HepG2 (cell line): ENCODE data around the gene NAA15. TPM values are rescaled to one million over a fixed set of nuclear protein-coding genes. Genes with fewer than 3 reads are reported as not detected.

Experiments used
- CBX2 ChIP-seq, 2 experiments: fragments of 200-600 bp in 1 of 2; sonication (generic); formaldehyde crosslinking in 1 of 2; IDR thresholded peaks; 2 replicates each; pipeline versions ENCODE4 v1.7.0 to v1.8.1; 2018 to 2022; ENCODE audit warnings: low read depth in 2 of 2, low read length in 1 of 2, mild to moderate bottlenecking in 1 of 2, missing genetic modification reagents in 1 of 2
- DPF2 ChIP-seq: sonication (generic); formaldehyde crosslinking; IDR thresholded peaks from 2 replicates; pipeline ENCODE4 v1.4.0; 2020; ENCODE audit warnings: mild to moderate bottlenecking, low read depth, missing genetic modification reagents, borderline replicate concordance
- DZIP1 ChIP-seq: sonication (generic); formaldehyde crosslinking; IDR thresholded peaks from 2 replicates; pipeline ENCODE4 v1.5.0; 2020; ENCODE audit warnings: mild to moderate bottlenecking, missing genetic modification reagents
- GTF3A ChIP-seq: sonication (generic); formaldehyde crosslinking; conservative IDR thresholded peaks from 2 replicates; pipeline ENCODE4 v1.4.0; 2020; ENCODE audit warnings: mild to moderate bottlenecking, missing genetic modification reagents
- HMGXB3 ChIP-seq: sonication (generic); formaldehyde crosslinking; IDR thresholded peaks from 2 replicates; pipeline ENCODE4 v1.4.0; 2020; ENCODE audit warnings: missing genetic modification reagents, borderline replicate concordance
- HOXA9 ChIP-seq: sonication (generic); formaldehyde crosslinking; IDR thresholded peaks from 2 replicates; pipeline ENCODE4 v1.8.1; 2022; ENCODE audit warnings: missing genetic modification reagents, mild to moderate bottlenecking, moderate library complexity, borderline replicate concordance
- MXD4 ChIP-seq: IDR thresholded peaks from 2 replicates; pipeline ENCODE4 v1.6.1; 2016; ENCODE audit warnings: mild to moderate bottlenecking, missing biosample characterization, missing genetic modification reagents
- NFE2 ChIP-seq: sonication (generic); formaldehyde crosslinking; IDR thresholded peaks from 2 replicates; pipeline ENCODE4 v1.4.0; 2020; ENCODE audit warnings: missing genetic modification reagents
- NFRKB ChIP-seq: fragments of 450-650 bp; IDR thresholded peaks from 2 replicates; pipeline ENCODE4 v1.6.1; 2017
- SP2 ChIP-seq: sonication (generic); formaldehyde crosslinking; IDR thresholded peaks from 2 replicates; pipeline ENCODE4 v1.5.1; 2020; ENCODE audit warnings: mild to moderate bottlenecking, missing genetic modification reagents
- TAF15 ChIP-seq: fragments of 200-400 bp; formaldehyde crosslinking; IDR thresholded peaks from one replicate; pipeline ENCODE4 v1.6.1; 2018; ENCODE audit warnings: mild to moderate bottlenecking, low read depth, low read length; ENCODE audit not compliant: poor library complexity, severe bottlenecking
- TBL1XR1 ChIP-seq: fragments of 150-350 bp; IDR thresholded peaks from 2 replicates; pipeline ENCODE4 v1.6.1; 2014; ENCODE audit warnings: borderline replicate concordance, low read length; ENCODE audit not compliant: partially characterized antibody
- ZNF580 ChIP-seq: IDR thresholded peaks from 2 replicates; pipeline ENCODE4 v1.6.1; 2016; ENCODE audit warnings: low read depth, borderline replicate concordance
- ZNF660 ChIP-seq: sonication (generic); formaldehyde crosslinking; IDR thresholded peaks from 2 replicates; pipeline ENCODE4 v1.5.1; 2020; ENCODE audit warnings: mild to moderate bottlenecking, low read depth, missing genetic modification reagents, borderline replicate concordance
- ZNF720 ChIP-seq: sonication (generic); formaldehyde crosslinking; IDR thresholded peaks from 2 replicates; pipeline ENCODE4 v1.4.0; 2020; ENCODE audit warnings: missing genetic modification reagents
- ZSCAN9 ChIP-seq: IDR thresholded peaks from 2 replicates; pipeline ENCODE4 v1.6.1; 2016; ENCODE audit warnings: borderline replicate concordance
- polyA plus RNA-seq, 8 experiments: library from polyadenylated mRNA; depleted of rRNA in 3 of 8; stranded (reverse) in 7 of 8; unstranded in 1 of 8; fragments of >200 nt; fragmentation: Illumina TruSeq in 4 of 8; extraction: Trizol in 4 of 8; gene quantifications; 2 replicates each; pipeline versions ENCODE4 v1.2.1 to v1.2.3, GENCODE V29; 2011 to 2016; ENCODE audit warnings: low read depth in 4 of 8, missing spikeins in 1 of 8, mixed read lengths in 1 of 8; ENCODE audit not compliant: insufficient read depth in 1 of 8
- total RNA-seq, 5 experiments: library from RNA; depleted of rRNA; stranded (reverse); fragments of >200 nt; fragmentation: Illumina TruSeq; extraction: Trizol; gene quantifications; 2 replicates each; pipeline ENCODE4 v1.2.3, GENCODE V29; 2016; ENCODE audit warnings: low read depth in 1 of 5
- TF ChIP-seq, protein P1 (sequence below): sonication (generic); formaldehyde crosslinking; IDR thresholded peaks from 2 replicates; pipeline ENCODE4 v1.9.0; 2022; ENCODE audit warnings: missing genetic modification reagents, mild to moderate bottlenecking, borderline replicate concordance

Gene NAA15
- total and polyA plus RNA-seq, 2 of the 13 experiments (the other 11 are each of a cell fraction or from before 2014, with no cell fraction given), result 6.2 to 50.2 TPM

GRCh38 chr4:139301113-139301820, at the start of gene NAA15 (continued):
- TF ChIP-seq HOXA9 (CRISPR knock-in tag), result no peak
- TF ChIP-seq ZNF660 (CRISPR knock-in tag), result no peak
- peak; percentile 68; the same call in 1 of the 2 replicates for TF ChIP-seq NFRKB
- TF ChIP-seq ZNF580 (CRISPR knock-in tag), result peak; percentile 78; the same call in 1 of the 2 replicates
- TF ChIP-seq SP2, result peak; percentile 78
- TF ChIP-seq CBX2 (IDR thresholded peaks at IDR 0.05; ENCODE audit: low read depth, low read length), result no peak
- no peak for TF ChIP-seq CBX2 (CRISPR knock-in tag; IDR thresholded peaks at IDR 0.05; ENCODE audit: low read depth)
- no peak for TF ChIP-seq NFE2
- TF ChIP-seq DPF2 (CRISPR knock-in tag), result no peak
- no peak for TF ChIP-seq TAF15
- peak; percentile 81; the same call in 1 of the 2 replicates for TF ChIP-seq MXD4 (CRISPR knock-in tag)
- TF ChIP-seq ZSCAN9 (CRISPR knock-in tag), result peak; percentile 90; the same call in 1 of the 2 replicates
- no peak for TF ChIP-seq ZNF720 (CRISPR knock-in tag)
- TF ChIP-seq, protein P1, sequence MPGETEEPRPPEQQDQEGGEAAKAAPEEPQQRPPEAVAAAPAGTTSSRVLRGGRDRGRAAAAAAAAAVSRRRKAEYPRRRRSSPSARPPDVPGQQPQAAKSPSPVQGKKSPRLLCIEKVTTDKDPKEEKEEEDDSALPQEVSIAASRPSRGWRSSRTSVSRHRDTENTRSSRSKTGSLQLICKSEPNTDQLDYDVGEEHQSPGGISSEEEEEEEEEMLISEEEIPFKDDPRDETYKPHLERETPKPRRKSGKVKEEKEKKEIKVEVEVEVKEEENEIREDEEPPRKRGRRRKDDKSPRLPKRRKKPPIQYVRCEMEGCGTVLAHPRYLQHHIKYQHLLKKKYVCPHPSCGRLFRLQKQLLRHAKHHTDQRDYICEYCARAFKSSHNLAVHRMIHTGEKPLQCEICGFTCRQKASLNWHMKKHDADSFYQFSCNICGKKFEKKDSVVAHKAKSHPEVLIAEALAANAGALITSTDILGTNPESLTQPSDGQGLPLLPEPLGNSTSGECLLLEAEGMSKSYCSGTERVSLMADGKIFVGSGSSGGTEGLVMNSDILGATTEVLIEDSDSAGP (CRISPR knock-in tag), result peak; percentile 82; the same call in 1 of the 2 replicates
- TF ChIP-seq GTF3A (CRISPR knock-in tag), result no peak
- TF ChIP-seq DZIP1, result peak; percentile 63; the same call in 1 of the 2 replicates
- peak; percentile 81; the same call in 1 of the 2 replicates for TF ChIP-seq HMGXB3 (CRISPR knock-in tag)
- TF ChIP-seq TBL1XR1, result no peak
